AG08395 (cell line): Measurements from ENCODE around the gene NUS1.
A peak's percentile ranks its signal among the peaks of the same experiment; 100 is the strongest.
"Not testable (repeated sequence)": the region's sequence is repeated elsewhere in the genome, so short reads cannot be mapped to it uniquely, and the experiment has no call there.

Source experiments
- DNase-seq: peaks from one replicate; pipeline ENCODE4 v3.0.0; 2012; ENCODE audit warnings: mixed read lengths, low spot score

Gene NUS1

GRCh38 chr6:117674991-117675657 is at the start of gene NUS1:
Gene NUS1 (plus strand): TSS chr6:117675469. CDS start chr6:117675671, 202 bp downstream.
- peak; percentile 98 for DNase-seq

GRCh38 chr6:117627533-117627932 is 47.7 kb upstream of the NUS1 start:
- no peak for DNase-seq

- DNase-seq: no peak
These were observed 46.1 kb upstream of the NUS1 start for GRCh38 chr6:117629119-117629660.

GRCh38 chr6:117637770-117638169 is 37.5 kb upstream of the NUS1 start:
- no peak for DNase-seq

GRCh38 chr6:117642976-117643375 is 32.3 kb upstream of the NUS1 start:
- no peak for DNase-seq

- not testable (repeated sequence) for DNase-seq
These were observed 23.3 kb upstream of the NUS1 start for GRCh38 chr6:117651984-117652383.

- DNase-seq: no peak
These were observed 21.3 kb upstream of the NUS1 start for GRCh38 chr6:117653949-117654348.

- no peak for DNase-seq
These were observed 19.9 kb upstream of the NUS1 start for GRCh38 chr6:117655380-117655779.

- DNase-seq: no peak
These were observed 8.4 kb upstream of the NUS1 start for GRCh38 chr6:117666881-117667280.

GRCh38 chr6:117668736-117669135 is 6.5 kb upstream of the NUS1 start:
- DNase-seq: no peak

GRCh38 chr6:117674503-117674902 is 766 bp upstream of the NUS1 start:
- no peak for DNase-seq

- DNase-seq: not testable (repeated sequence)
These were observed 511 bp downstream of the NUS1 start for GRCh38 chr6:117675658-117676301.

- DNase-seq: no peak
These were observed 1.4 kb downstream of the NUS1 start for GRCh38 chr6:117676577-117677218.

- DNase-seq: no peak
These were observed 2.4 kb downstream of the NUS1 start for GRCh38 chr6:117677553-117678141.

- no peak for DNase-seq
These were observed 6.0 kb downstream of the NUS1 start for GRCh38 chr6:117681162-117681741.

- DNase-seq: no peak
These were observed 9.5 kb downstream of the NUS1 start for GRCh38 chr6:117684749-117685148.

- DNase-seq: no peak
These were observed 10.1 kb downstream of the NUS1 start for GRCh38 chr6:117685359-117685758.

- no peak for DNase-seq
These were observed 11.9 kb downstream of the NUS1 start for GRCh38 chr6:117687021-117687648.

- not testable (repeated sequence) for DNase-seq
These were observed 14.3 kb downstream of the NUS1 start for GRCh38 chr6:117689584-117689983.

GRCh38 chr6:117706504-117706903 is 31.2 kb downstream of the NUS1 start:
- DNase-seq: no peak

- DNase-seq: not testable (repeated sequence)
These were observed 31.8 kb downstream of the NUS1 start for GRCh38 chr6:117706936-117707509.
